Ishikawa (cell line): Measurements from ENCODE around the gene GTF2F1.

Source experiments
- EP300 ChIP-seq: IDR thresholded peaks from 2 replicates; pipeline ENCODE4 v1.6.1; 2012; ENCODE audit warnings: borderline replicate concordance
- NFIC ChIP-seq: IDR thresholded peaks from 2 replicates; pipeline ENCODE4 v1.6.1; 2012
- YY1 ChIP-seq: IDR thresholded peaks from 2 replicates; pipeline ENCODE4 v1.6.1; 2012; ENCODE audit warnings: low read depth

DNA sequence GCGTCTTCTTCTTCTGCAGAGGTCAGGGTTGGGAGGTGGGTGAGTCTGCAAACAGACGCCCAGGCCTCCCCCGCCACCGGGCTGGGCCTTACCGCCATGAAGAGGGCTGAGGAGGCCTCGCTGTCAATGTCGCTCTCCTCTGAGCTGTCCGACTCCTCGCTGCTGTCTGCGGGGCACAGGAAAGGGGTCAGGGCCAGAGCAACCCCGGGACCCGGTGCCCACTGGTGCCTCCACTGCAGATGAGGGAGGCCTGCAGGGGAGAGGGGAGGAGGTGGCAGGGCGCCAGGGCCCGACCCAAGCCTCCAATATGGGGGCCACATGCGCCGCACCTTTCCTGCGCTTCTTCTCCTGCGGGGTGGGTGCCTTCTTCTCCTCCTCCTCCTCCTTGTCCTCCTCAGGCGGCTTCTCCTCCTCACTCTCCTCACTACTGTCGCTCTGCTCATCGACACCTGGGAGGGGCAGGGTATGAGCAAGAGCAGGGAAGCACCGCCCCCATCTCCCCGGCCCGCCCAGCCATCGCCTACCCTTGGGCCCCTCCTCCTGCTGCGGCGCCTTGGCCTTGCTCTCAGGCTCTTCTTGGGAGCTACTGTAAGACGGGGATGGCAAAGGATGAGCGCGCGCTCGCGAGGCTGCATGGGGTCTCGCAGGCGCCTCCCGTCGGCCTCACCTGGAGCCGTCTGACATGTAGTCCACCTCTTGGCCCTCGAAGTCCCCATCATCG, 11.8 kb downstream of the GTF2F1 start:
- TF ChIP-seq NFIC: no peak
- no peak for TF ChIP-seq EP300
- no peak for TF ChIP-seq YY1
